T-helper 2 cell treated with Interferon-gamma antibody and Interleukin-4, amounts not matched to agents 100 ng/mL and 5 ng/mL, for 36 hours (primary cell): ENCODE data around the gene BBOF1. TPM values are rescaled to one million over a fixed set of nuclear protein-coding genes. Genes with fewer than 3 reads are reported as not detected.
"Not testable (repeated sequence)": the region's sequence is repeated elsewhere in the genome, so short reads cannot be mapped to it uniquely, and the experiment has no call there.

Experiments
- intact Hi-C: fragments of 100-400 bp; cut with micrococcal nuclease; formaldehyde crosslinking; loops from one replicate; pipeline ENCODE4 v1.15.1; 2023
- total RNA-seq: library from RNA; stranded (reverse); gene quantifications from 2 replicates; pipeline ENCODE4 v1.2.3, GENCODE V29; 2022

The BBOF1 gene, protein sequence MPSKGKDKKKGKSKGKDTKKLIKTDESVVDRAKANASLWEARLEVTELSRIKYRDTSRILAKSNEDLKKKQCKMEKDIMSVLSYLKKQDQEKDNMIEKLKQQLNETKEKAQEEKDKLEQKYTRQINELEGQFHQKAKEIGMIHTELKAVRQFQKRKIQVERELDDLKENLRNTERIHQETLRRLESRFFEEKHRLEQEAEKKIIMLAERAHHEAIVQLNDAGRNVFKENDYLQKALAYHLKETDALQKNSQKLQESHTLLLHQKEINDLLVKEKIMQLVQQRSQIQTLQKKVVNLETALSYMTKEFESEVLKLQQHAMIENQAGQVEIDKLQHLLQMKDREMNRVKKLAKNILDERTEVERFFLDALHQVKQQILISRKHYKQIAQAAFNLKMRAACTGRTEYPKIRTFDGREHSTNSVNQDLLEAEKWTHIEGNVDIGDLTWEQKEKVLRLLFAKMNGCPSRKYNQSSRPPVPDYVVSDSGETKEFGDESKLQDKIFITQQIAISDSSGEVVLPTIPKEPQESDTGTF
- total RNA-seq, result 0.48 and 0.75 TPM in 2 replicates

DNA sequence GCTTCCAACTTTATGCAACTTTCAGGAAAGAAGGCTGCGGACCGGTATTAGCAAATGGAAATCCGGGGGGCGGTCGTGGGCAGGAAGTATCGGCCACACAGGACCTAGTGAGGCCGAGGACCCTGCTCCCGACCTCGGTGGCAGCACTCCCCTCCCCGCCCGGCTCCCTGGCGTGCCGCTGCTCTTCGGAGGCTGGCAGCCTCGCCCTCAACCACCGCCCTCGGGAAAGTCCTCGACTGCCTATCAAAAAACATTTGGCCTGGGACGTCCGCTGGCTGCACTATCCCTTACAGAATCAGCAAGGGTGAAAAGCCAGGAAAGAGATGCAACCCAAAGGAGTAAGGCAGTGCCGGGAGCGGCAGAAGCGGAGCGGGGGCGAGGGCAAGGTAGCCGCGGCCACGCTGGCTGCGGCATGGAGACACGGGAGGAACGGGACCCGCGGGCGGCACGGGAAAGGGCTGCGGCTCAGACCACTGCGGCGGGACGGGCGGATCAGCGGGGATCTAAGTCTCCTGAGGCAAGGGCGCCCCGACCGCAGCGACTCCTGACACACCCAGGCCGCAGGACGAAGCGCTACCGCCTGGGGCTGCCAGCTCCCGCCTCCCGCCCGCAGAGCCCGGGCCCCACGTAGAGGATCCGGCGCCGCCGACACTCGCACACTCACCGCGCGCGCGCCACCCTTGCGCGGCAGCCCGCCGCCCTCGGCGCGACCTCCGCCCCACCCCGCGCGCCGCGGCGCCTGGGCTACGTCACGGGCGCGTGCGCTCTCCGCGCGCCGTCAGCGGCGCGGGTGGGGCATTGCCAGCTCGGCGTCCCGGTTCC lies at the start of gene BBOF1, which contains the start of gene ENTPD5:
BBOF1 (plus strand) TSS at position 764 of the 822 bp plus-strand sequence. CDS start 130 bp downstream, outside the sequence.
ENTPD5 (minus strand) TSS at position 703 of the 822 bp plus-strand sequence. CDS start 31,186 bp downstream, outside the sequence.
- intact Hi-C loops, result loop anchor here (1.0 to 2.0 kb wide), 5 partner anchors 66 to 528 kb away; partner anchors contain the start of genes ALDH6A1, COQ6, FAM161B and ISCA2

DNA sequence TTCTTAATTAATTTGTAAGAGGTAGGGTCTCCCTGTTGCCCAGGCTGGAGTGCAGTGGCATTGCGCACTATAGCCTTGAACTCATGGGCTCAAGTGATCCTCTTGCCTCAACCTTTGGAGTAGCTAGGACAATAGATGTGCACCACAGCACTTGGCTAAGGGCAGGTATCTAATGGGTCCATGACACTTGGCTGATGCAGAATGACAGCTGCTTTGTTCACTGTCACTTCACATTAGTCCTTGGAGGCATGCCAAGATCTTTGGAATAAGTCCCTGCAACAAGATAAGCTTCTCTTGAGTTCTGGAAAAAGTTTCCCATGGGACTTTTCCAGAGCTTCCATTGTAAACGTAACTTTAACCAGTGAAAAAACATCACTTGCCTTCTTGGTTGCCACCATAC lies 45.7 kb upstream of the BBOF1 start:
- intact Hi-C loops, result no loop called here

DNA sequence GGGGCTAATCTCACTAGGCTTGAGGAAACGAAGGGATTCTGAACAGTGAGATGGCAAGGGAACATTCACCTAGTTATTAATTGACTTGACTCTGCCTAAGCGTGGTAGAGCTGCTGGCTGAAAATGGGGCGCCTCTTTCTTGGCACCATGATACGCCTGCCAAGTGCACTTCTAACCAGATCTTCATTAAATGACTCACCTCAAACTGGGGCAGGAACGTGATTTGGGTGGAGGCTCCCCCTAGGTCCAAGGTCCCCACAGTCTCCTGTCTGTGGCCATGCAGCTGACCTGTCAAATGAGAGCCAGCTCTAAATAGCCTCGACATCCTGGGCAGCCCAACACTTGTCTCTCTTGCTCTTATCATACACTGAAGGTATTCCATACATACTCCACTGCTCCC lies 43.0 kb upstream of the BBOF1 start:
- intact Hi-C loops, result no loop called here

DNA sequence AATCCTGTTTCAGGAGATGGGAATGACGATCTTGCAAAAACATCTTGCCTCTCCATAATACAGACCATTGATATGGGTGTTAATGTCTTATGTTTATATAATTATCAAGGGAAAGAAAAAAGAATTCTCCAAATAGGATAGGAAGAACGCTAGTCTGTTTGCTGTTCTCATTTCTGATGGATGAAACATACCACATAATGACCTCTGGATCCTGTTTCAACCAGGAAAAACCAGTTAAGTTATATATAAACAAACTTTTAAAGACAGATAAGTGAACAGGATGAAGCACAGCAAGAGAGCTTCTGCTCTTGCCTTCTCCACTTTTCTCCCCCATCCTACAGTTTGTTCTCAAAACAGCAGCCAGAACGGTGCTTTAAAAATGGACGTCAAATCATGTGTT lies 41.3 kb upstream of the BBOF1 start:
- intact Hi-C loops, result no loop called here

DNA sequence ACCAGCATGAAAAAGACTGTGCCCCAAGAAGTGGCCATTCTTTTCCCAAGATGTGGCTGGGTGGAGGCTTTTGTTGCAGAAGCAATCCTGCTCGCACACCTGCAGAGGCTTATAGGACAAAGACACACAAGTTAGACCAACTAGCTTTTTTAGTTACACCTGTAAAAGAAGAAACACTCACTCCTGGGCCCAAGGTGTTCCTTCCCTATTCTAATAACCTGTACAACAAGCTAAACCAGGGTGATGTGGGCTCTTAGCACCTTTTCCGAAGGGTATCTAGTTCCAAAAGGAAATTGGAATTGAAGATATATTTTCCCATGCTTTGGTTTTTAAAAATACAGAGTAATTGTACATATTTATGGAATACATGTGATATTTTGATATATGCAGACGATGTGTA lies 31.1 kb upstream of the BBOF1 start:
- intact Hi-C loops, result no loop called here

DNA sequence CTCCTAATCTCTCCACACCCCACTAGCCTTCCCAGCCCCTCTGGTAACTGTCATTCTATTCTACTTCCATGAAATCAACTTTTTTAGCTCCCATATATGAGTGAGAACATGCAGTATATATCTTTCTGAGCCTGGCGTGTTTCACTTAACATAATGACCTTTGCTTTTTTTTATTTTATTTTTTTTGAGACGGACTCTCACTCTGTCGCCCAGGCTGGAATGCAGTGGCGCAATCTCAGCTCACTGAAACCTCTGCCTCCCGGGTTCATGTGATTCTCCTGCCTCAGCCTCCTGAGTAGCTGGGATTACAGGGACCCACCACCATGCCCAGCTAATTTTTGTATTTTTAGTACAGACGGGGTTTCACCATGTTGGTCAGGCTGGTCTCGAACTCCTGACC lies 30.5 kb upstream of the BBOF1 start:
- intact Hi-C loops, result not testable (repeated sequence)

DNA sequence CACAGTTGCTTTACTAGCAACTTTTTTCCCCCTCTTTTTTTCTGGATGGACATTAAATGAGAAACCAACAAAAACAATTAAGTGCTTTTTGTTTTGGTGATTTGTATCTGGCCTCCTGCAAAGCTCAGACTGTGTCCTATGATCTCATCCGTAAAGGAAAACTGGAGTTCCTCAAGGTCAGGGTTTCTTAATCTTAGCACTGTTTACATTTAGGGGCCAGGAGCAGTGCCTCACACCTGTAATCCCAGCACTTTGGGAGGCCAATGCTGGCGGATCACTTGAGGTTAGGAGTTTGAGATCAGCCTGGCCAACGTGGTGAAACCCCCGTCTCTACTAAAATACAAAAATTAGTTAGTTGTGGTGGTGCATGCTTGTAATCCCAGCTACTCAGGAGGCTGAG lies 28.1 kb upstream of the BBOF1 start:
- intact Hi-C loops, result no loop called here

DNA sequence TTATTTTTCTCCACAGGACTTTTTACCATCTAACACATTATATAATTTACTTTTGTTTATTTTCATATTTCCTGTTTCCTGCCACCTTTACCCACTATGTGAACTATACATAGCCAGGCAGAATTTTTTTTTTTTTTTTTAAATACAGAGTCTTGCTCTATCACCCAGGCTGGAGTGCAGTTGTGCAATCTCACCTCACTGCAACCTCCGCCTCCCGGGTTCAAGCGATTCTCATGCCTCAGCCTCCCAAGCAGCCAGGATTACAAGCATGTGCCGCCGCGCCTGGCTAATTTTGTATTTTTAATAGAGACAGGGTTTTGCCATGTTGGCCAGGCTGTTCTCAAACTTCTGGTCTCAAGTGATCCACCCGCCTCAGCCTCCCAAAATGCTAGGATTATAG lies 24.2 kb upstream of the BBOF1 start:
- intact Hi-C loops, result not testable (repeated sequence)

DNA sequence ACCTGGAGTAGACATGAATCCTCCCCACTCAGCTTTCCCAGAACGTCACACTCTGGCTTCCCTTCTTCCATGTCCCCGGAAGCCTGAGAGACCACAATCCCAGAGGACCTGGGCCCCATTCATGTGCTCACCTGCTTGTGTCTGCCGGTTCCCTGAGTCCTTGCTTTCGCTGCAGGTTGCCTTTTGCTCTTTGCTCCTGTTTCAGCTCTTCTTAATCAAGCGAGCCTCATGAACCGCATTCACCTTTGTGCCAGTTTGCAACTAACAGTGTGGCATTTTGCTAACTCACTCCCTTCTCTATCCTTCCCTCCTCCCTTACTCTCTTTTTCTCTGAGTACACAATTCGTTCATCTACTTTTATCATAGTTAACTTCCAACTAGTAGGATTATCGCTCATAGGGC lies 23.2 kb upstream of the BBOF1 start:
- intact Hi-C loops, result no loop called here

DNA sequence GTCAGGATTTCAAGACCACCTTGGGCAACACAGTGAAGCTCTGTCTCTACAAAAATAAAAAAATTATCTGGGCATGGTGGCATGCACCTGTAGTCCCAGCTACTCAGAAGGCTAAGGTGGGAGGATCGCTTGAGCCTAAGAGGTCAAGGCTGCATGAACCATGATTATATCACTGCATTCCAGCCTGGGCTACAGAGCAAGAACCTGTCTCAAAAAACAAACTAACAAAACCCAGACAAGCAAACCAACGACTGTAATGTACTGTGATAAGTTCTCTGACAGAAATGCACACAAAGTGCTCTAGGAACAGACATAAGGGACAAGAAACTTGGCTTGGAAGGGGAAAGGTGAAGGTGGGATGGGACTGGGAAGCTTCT lies 22.4 kb upstream of the BBOF1 start:
- intact Hi-C loops, result no loop called here

DNA sequence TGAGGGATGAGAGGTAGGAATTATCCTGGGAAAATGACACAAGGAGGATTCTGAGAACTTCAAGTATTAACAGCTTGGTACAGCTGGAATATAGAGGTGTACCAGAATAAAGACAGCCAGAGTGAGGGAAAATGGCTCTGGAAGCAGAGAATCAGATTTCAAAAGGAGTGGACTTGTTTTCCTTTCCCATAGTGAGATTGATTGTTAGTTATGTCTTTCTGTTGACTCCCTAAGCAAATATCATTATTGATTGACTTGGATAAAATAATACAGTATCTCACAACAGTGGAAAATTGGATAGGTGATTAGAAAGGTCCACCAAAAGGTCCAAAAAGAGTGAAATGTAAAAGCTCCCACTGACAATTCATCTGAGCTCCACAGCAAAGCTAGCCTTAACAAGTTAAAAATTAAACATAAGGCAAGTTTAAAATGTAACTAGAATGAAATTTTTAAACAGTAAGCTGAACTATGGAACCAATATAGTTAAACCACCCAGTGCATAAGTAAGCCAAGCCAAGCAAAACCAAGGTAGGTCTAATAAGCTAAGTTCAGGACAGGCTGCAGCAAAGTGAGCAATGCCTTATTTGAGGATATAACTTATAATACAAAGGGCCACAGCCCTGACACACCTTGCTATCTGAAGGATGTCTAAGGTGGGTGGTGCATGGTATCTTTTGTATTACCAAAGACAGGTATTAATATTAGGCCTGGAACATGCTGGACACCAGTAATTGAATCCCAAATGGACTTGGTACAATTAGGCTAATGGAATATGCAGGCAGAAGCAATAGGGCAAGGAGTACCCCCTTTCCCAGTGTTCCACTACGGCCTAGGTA lies 21.8 kb upstream of the BBOF1 start:
- intact Hi-C loops, result no loop called here

DNA sequence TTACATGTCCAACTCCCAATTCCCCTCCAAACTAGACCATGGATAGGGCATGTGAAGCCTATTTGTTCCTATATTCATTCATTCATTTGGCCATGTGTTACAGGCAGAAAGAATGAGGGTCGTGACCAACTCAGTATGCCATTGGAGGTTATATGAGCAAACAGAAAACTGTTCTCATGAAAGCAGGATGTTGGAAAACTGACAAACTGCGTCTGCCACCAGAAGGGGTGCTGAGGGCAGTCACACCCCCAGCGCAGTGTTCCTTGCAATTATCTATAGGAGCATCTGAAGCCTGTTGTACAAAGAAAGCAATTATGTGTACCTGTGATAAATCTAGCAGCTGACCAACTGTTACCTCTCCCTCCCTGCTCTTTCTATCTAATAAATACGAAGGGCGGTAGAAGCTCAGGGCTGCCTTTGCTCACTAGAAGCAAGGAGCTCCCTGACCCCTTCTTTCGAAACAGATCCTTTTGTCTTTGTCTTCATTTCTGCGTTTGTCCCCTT lies 21.2 kb upstream of the BBOF1 start:
- intact Hi-C loops, result no loop called here

DNA sequence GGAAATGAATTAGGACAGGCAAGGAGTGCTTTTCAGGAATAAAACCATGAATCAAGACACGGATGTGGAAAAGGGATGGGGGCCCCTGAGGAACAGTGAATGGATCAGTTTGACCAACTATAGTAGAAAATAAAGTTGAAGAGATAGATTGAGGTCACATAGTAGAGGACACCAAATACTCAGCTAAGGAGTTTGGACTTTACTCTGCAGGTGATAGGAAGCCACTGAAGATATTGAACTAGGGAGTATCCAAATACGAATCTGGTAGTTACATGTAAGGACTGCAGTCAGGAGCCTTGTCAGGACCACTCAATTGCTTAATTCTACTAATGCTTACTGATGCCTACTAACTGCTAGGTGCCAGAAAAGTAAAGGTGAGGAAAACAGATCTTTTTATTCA lies 20.4 kb upstream of the BBOF1 start:
- intact Hi-C loops, result no loop called here

DNA sequence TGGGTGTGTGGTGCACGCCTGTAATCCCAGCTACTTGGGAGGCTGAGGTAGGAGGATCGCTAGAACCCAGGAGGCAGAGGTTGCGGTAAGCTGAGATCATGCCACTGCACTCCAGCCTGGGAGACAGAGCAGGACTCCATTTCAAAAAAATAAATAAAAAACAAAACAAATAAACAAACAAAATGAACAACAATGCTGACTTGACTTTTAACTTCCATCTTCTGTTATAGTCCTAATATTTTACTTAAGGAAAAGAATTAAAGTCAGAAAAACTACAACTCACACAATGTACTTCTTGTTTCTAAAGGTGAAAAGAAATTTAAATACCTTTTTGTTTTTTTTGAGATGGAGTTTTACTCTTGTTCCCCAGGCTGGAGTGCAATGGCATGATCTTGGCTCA lies 13.5 kb upstream of the BBOF1 start:
- intact Hi-C loops, result not testable (repeated sequence)

DNA sequence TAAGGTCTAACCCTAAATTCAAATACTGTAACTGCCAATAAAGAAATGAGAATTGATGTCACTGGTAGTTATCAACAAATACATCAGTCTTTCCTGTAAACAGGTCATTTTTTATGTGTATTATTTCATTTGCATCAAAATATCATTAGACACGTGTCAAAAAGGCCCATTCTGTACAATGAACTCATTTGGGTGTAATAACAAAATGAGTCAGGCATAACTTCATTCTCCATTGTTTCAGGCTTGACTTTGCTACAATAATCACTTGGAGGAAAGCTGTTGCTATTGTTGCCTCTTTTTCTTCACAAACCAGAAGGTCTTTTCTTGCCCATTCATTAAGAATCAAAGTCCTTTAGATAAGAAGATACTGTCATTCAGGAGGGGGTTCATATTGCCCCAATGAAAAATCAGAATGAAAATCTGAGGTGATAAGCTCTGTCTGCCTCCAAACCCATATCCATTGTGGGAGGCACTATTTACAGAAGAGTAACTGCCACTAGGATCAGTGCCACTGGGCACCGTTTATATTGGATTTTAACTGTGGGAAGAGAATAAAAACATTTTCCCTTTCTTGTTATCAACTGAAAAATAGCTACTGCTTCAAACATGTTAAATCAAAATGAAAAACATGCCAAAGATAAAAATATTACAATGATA lies 10.2 kb upstream of the BBOF1 start:
- intact Hi-C loops, result no loop called here

DNA sequence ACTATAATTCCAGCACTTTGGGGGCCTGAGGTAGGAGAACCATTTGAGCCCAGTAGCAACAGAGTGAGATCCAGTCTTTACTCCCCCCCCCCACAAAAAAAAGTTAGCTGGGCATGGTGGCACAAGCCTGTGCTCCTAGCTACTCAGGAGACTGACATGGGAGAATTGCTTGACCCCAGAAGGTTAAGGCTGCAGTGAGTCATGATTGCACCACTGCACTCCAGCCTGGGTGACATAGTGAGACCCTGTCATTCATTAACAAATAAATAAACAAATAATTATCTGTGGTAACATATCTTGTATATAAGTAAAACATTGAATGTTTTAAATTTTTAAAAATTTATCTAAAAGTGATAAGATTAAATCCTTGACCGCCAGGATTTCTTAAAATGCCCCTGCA lies 4.8 kb upstream of the BBOF1 start:
- intact Hi-C loops, result no loop called here

DNA sequence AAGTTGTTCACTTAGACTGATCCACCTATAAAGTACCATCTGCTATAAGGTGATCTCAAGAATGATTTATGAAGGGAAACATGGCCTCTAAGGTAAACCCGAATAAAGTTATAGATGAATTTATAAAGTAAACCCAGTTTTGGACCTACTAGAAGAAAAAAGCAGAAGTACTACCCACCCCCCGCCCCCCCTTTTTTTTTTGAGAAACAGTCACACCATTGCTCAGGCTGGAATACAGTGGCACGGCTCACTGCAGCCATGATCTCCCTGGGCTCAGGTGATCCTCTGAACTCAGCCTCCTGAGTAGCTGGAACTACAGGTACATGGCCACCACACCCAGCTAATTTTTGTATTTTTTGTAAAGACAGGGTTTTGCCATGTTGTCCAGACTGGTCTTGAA lies 4.0 kb upstream of the BBOF1 start:
- intact Hi-C loops, result no loop called here

DNA sequence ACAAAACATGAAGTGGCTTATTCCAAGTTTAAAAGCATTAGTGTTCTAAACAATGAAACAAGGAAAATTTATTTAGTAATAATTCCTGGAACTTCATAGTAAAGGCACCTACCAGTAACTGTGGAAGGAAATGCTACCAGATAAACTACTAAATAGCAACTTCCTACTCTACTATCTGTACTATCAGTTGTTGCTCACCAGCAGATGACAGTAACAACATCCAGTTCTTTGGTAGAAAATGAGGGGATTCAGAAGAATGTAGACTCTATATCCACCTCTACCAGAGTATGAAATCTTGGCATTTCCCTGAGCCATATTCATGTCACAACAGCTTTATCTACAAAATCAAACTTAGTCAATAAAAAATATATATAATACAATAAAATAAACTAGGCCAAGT lies 3.2 kb upstream of the BBOF1 start:
- intact Hi-C loops, result no loop called here

DNA sequence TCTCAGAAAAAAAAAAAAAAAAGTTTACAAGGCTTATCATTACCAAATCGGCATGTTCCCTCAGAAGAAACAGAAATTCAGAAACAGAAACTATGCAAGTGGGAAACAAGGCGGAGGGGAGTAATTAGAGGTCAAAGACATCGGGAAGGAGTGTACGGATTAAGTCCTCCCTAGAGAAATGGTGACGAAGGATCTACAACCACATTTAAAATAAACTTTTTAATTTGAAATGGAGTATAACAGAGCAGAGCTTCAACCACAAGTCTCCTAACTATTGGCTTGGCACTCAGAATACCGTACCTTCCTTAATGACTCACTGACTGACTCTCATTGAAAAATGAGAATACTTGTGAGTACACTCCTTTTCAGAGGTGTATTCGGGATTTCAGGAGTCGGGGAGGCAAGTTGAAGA lies 969 bp upstream of the BBOF1 start:
- intact Hi-C loops, result loop anchor here (1.0 to 2.0 kb wide), 4 partner anchors 66 to 527 kb away; partner anchors contain the start of genes ALDH6A1, ISCA2, LIN52 and NPC2
